SK-N-SH (cell line): ENCODE results near the gene ZNF148.

Experiments used
- FOSL2 ChIP-seq: IDR thresholded peaks from 2 replicates; pipeline ENCODE4 v1.4.0; 2012; ENCODE audit warnings: low read depth, mild to moderate bottlenecking, moderate library complexity, borderline replicate concordance
- TF ChIP-seq, protein P1 (sequence below): fragments of 200-600 bp; sonication (generic); IDR thresholded peaks from 2 replicates; pipeline ENCODE4 v1.6.1; 2017; ENCODE audit warnings: antibody characterized with exemption, mild to moderate bottlenecking, moderate library complexity
- TF ChIP-seq, protein P2 (sequence below): IDR thresholded peaks from 2 replicates; pipeline ENCODE4 v1.4.0; 2012; ENCODE audit warnings: low read depth, borderline replicate concordance

DNA sequence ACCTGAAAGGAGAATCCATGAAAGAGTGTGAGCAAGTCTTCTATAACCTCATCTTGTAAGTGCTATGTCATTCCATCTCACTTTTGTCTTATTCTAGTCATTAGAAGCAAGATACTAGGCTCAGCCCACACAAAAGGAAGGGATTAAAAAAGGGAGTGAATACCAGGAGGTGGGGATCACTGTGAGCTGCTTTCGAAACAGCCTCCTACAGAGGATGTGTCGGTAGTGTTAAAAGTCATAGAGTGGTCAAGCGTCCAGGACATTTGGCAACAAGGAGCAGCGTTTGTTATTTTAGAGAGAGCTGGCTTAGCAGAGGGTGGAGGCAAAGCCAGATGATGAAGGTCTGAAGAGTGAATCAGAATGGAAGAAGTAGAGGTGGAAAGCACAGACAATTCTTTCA is 11.7 kb upstream of the ZNF148 start:
- TF ChIP-seq, protein P1, sequence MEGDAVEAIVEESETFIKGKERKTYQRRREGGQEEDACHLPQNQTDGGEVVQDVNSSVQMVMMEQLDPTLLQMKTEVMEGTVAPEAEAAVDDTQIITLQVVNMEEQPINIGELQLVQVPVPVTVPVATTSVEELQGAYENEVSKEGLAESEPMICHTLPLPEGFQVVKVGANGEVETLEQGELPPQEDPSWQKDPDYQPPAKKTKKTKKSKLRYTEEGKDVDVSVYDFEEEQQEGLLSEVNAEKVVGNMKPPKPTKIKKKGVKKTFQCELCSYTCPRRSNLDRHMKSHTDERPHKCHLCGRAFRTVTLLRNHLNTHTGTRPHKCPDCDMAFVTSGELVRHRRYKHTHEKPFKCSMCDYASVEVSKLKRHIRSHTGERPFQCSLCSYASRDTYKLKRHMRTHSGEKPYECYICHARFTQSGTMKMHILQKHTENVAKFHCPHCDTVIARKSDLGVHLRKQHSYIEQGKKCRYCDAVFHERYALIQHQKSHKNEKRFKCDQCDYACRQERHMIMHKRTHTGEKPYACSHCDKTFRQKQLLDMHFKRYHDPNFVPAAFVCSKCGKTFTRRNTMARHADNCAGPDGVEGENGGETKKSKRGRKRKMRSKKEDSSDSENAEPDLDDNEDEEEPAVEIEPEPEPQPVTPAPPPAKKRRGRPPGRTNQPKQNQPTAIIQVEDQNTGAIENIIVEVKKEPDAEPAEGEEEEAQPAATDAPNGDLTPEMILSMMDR: no peak
- TF ChIP-seq, protein P2, sequence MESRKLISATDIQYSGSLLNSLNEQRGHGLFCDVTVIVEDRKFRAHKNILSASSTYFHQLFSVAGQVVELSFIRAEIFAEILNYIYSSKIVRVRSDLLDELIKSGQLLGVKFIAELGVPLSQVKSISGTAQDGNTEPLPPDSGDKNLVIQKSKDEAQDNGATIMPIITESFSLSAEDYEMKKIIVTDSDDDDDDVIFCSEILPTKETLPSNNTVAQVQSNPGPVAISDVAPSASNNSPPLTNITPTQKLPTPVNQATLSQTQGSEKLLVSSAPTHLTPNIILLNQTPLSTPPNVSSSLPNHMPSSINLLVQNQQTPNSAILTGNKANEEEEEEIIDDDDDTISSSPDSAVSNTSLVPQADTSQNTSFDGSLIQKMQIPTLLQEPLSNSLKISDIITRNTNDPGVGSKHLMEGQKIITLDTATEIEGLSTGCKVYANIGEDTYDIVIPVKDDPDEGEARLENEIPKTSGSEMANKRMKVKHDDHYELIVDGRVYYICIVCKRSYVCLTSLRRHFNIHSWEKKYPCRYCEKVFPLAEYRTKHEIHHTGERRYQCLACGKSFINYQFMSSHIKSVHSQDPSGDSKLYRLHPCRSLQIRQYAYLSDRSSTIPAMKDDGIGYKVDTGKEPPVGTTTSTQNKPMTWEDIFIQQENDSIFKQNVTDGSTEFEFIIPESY: no peak
- no peak for TF ChIP-seq FOSL2
